Esophagus squamous epithelium (tissue), 5 donors: ENCODE measurements around the gene TEX101. TPM values are rescaled to one million over a fixed set of nuclear protein-coding genes. Genes with fewer than 3 reads are reported as not detected.

Experiments
- DNase-seq: peaks from one replicate; lab custom pipeline; 2025; lab: John Stamatoyannopoulos, UW
- H3K27ac ChIP-seq, 4 donors: fragments of 200-600 bp; sonication (generic); one replicate each; pipeline ENCODE4 v1.5.1; 2016 to 2019; ENCODE audit warnings: mild to moderate bottlenecking in 1 of 4
- H3K27me3 ChIP-seq, 4 donors: fragments of 200-600 bp; sonication (generic); 1 replicate in 3 of 4; 2 replicates in 1 of 4; pipeline versions ENCODE4 v1.5.1 to v1.6.0; 2017 to 2021; ENCODE audit warnings: antibody characterized with exemption in 1 of 4
- H3K36me3 ChIP-seq, 3 donors: fragments of 200-600 bp; sonication (generic); one replicate each; pipeline ENCODE4 v1.5.1; 2016 to 2019
- H3K4me1 ChIP-seq, 3 donors: fragments of 200-600 bp; sonication (generic); one replicate each; pipeline ENCODE4 v1.5.1; 2017 to 2019
- H3K4me3 ChIP-seq, 4 donors: fragments of 200-600 bp; sonication (generic); 1 replicate in 3 of 4; 2 replicates in 1 of 4; pipeline ENCODE4 v1.5.1; 2016 to 2019; ENCODE audit warnings: mild to moderate bottlenecking in 2 of 4, moderate library complexity in 1 of 4
- H3K9me3 ChIP-seq, 3 donors: fragments of 200-600 bp; sonication (generic); one replicate each; pipeline ENCODE4 v1.5.1; 2016 to 2019
- POLR2A ChIP-seq, 4 donors: fragments of 450-650 bp; IDR thresholded peaks; one replicate each; pipeline ENCODE4 v1.6.1; 2017; ENCODE audit warnings: antibody characterized with exemption in 4 of 4, mild to moderate bottlenecking in 4 of 4, moderate library complexity in 3 of 4
- WGBS, 2 donors: methylation state at CpG; one replicate each; pipeline ENCODE4 v1.1.5; 2018; 5-methylcytosine and 5-hydroxymethylcytosine counted together
- intact Hi-C: fragments of 100-400 bp; cut with DNase I; formaldehyde crosslinking; loops from one replicate; pipeline ENCODE4 v1.15.0; 2022
- total RNA-seq, 4 donors: library from RNA; depleted of rRNA; stranded (reverse); fragments of >200 nt; gene quantifications; one replicate each; pipeline ENCODE4 v1.1.0, GENCODE V29; 2016
- TF ChIP-seq, protein P1 (sequence below), 6 experiments: fragments of 450-650 bp in 4 of 6; fragments of 200-600 bp in 2 of 6; sonication (generic) in 2 of 6; IDR thresholded peaks; one replicate each; pipeline ENCODE4 v1.5.1; 2016 to 2019; ENCODE audit warnings: antibody characterized with exemption in 6 of 6, mild to moderate bottlenecking in 4 of 6, moderate library complexity in 4 of 6
- donor health status: DM: yes; HTN: yes; CAD: no.

TEX101 gene
- total RNA-seq, 4 donors from 2014 or later = 0.53 to 3.4 TPM; not detected in 2

DNA sequence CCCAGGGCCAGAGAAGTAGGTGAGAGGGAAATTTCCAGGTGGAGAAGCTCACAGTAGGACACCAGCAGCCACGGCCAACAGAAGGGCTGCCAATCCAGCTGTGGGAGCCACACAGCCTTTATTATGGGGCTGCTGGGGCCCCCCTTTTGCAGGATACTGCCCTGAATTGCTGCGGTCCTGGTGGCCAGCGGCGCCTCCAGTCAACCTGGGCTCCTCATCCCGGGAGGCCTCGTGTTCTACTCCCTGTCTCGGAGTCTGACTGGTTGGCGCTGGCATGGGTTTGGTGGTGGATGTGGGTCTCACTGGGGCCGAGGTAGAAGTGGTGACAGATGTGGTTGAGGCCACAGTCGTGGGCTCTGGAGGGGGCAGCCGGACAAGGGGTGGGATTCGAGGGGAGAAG, 46.6 kb downstream of the TEX101 start:
- intact Hi-C loops = no loop called here
- no peak for DNase-seq
- peaks cover 0 to 27% (median 5%) of the 10 kb centered on the region in 3 donors for H3K36me3 ChIP-seq
- H3K9me3 ChIP-seq = no peaks in the 10 kb centered on the region
- H3K27me3 ChIP-seq = no peaks in the 10 kb centered on the region
- TF ChIP-seq, protein P1, sequence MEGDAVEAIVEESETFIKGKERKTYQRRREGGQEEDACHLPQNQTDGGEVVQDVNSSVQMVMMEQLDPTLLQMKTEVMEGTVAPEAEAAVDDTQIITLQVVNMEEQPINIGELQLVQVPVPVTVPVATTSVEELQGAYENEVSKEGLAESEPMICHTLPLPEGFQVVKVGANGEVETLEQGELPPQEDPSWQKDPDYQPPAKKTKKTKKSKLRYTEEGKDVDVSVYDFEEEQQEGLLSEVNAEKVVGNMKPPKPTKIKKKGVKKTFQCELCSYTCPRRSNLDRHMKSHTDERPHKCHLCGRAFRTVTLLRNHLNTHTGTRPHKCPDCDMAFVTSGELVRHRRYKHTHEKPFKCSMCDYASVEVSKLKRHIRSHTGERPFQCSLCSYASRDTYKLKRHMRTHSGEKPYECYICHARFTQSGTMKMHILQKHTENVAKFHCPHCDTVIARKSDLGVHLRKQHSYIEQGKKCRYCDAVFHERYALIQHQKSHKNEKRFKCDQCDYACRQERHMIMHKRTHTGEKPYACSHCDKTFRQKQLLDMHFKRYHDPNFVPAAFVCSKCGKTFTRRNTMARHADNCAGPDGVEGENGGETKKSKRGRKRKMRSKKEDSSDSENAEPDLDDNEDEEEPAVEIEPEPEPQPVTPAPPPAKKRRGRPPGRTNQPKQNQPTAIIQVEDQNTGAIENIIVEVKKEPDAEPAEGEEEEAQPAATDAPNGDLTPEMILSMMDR (IDR thresholded peaks at IDR 0.05) = no peak
- TF ChIP-seq POLR2A (IDR thresholded peaks at IDR 0.05) = no peak
- H3K4me1 ChIP-seq = peaks cover 8 to 61% (median 19%) of the 10 kb centered on the region in 3 donors
- H3K27ac ChIP-seq = peak overlapping the region in 2 of 4 donors; percentile 31 to 90
- no peak overlapping the region for H3K4me3 ChIP-seq
- WGBS, 2 donors = 80 to 96% methylated on average over 7 to 10 of the region's 12 CpGs

DNA sequence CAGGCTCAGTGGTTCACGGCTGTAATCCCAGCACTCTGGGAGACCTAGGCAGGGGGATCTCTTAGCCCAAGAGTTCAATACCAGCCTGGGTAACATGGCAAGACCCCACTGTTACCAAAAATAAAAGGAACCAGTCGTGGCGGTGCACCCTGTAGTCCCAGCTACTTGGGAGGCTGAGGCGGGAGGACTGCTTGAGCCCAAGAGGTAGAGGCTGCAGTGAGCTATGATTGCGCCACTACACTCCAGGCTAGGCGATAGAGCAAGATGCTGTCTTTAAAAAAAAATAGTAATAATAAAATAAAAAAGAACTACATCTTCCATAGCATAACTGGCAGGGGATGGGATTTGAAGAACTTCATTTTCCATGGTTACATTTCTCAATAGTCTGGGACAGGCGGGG, 47.7 kb downstream of the TEX101 start:
- WGBS, 2 donors = 89 to 96% methylated on average over 6 of the region's 7 CpGs
- no peak for DNase-seq
- H3K36me3 ChIP-seq = peaks cover 0 to 27% (median 5%) of the 10 kb centered on the region in 3 donors
- H3K27ac ChIP-seq = peak overlapping the region; percentile 90 to 96 (median 92)
- no peaks in the 10 kb centered on the region for H3K27me3 ChIP-seq
- peak overlapping the region; percentile 54 to 68 (median 66) for H3K4me3 ChIP-seq
- H3K9me3 ChIP-seq = no peaks in the 10 kb centered on the region
- intact Hi-C loops = no loop called here
- TF ChIP-seq POLR2A (IDR thresholded peaks at IDR 0.05) = no peak
- TF ChIP-seq, protein P1 (IDR thresholded peaks at IDR 0.05) = no peak
- peaks cover 7 to 61% (median 19%) of the 10 kb centered on the region in 3 donors for H3K4me1 ChIP-seq

- H3K4me3 ChIP-seq = peak overlapping the region; percentile 54 to 68 (median 66)
- intact Hi-C loops = no loop called here
- H3K27ac ChIP-seq = peak overlapping the region; percentile 90 to 96 (median 92)
- no peaks in the 10 kb centered on the region for H3K27me3 ChIP-seq
- H3K36me3 ChIP-seq = peaks cover 0 to 27% (median 5%) of the 10 kb centered on the region in 3 donors
- H3K4me1 ChIP-seq = peaks cover 12 to 61% (median 22%) of the 10 kb centered on the region in 3 donors
- peak in 2 of 4 donors; percentile 12 to 34 for TF ChIP-seq POLR2A (IDR thresholded peaks at IDR 0.05)
- TF ChIP-seq, protein P1 (IDR thresholded peaks at IDR 0.05) = peak in 1 of 6 experiments; percentile 2
- H3K9me3 ChIP-seq = no peaks in the 10 kb centered on the region
- WGBS, 2 donors = 12 to 63% methylated on average over 3 to 11 of the region's 33 CpGs
- DNase-seq = no peak
Observed at GRCh38 chr19:43462785-43463380, 48.2 kb downstream of the TEX101 start.

DNA sequence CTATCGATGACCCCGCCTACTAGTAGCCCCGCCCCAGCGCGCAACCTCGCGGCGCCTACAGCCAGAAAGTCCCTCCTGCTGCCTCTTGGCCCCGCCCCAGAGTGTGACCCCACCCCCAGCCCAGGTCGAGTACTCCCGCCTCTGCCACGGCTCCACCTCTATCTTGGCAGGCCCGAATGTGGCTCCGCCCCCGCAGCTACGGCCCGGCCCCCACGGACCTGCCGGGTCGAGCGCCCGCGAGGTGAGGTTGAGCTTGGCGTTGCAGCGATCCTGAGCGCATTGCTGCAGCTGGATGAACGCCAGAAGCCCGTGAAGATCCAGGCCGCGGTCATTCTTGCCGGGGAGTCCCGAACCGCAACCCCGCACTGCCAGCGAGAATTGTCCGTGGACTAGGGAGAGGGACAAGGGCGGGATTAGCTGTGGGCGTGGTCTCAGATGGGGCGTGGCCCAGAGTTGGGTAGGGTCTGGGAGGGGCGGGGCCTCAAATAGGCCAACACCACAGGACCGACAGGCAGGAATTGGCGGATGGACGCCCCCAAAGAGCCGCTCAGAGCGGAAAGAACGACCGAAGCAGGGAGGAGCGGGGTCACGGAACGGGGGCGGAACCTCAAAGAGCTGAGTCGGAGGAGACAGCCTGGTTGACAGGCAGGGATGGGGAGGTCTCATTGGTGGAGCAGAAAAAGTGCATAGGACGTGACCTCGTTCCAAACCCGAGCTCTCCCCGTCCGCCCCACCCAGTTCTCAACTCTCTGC, 48.9 kb downstream of the TEX101 start:
- WGBS, 2 donors = 0% methylated on average over 22 to 23 of the region's 57 CpGs
- TF ChIP-seq POLR2A (IDR thresholded peaks at IDR 0.05) = peak in 1 of 4 donors; percentile 53
- TF ChIP-seq, protein P1 (IDR thresholded peaks at IDR 0.05) = peak in 1 of 6 experiments; percentile 9
- Histone ChIP-seq H3K9me3 (no peaks in the 10 kb centered on the region), H3K4me3 (peak overlapping the region; percentile 54 to 68 (median 66)), H3K4me1 (peaks cover 12 to 63% (median 29%) of the 10 kb centered on the region in 3 donors), H3K36me3 (peaks cover 0 to 27% (median 5%) of the 10 kb centered on the region in 3 donors), H3K27ac (peak overlapping the region; percentile 90 to 96 (median 92)), H3K27me3 (no peaks in the 10 kb centered on the region)
- intact Hi-C loops = no loop called here
- DNase-seq = peak; percentile 93
